Islet precursor cell (in vitro differentiated cells): Measurements from ENCODE around the gene FTO.

Source experiments
- DNase-seq: peaks from one replicate; pipeline ENCODE4 v3.0.0-alpha.2; 2018

FTO gene

GRCh38 chr16:53756275-53756996 is 52.5 kb downstream of the FTO start:
- DNase-seq = no peak

- no peak for DNase-seq
These were observed 54.1 kb downstream of the FTO start for GRCh38 chr16:53757971-53758609.

GRCh38 chr16:53761962-53762703 is 58.2 kb downstream of the FTO start:
- DNase-seq = no peak

GRCh38 chr16:53766304-53767016 is 62.5 kb downstream of the FTO start:
- DNase-seq = peak; percentile 62

GRCh38 chr16:53768167-53768566 is 64.2 kb downstream of the FTO start:
- DNase-seq = no peak

- no peak for DNase-seq
These were observed 64.6 kb downstream of the FTO start for GRCh38 chr16:53768593-53768992.

GRCh38 chr16:53769185-53769584 is 65.2 kb downstream of the FTO start:
- no peak for DNase-seq

- peak; percentile 62 for DNase-seq
These were observed 65.8 kb downstream of the FTO start for GRCh38 chr16:53769787-53770186.

GRCh38 chr16:53770641-53771040 is 66.7 kb downstream of the FTO start:
- no peak for DNase-seq

GRCh38 chr16:53771655-53772497 is 67.9 kb downstream of the FTO start:
- no peak for DNase-seq

GRCh38 chr16:53773150-53773846 is 69.3 kb downstream of the FTO start:
- DNase-seq = peak; percentile 69

- DNase-seq = no peak
These were observed 69.9 kb downstream of the FTO start for GRCh38 chr16:53773881-53774280.

- no peak for DNase-seq
These were observed 71.3 kb downstream of the FTO start for GRCh38 chr16:53775106-53775820.

GRCh38 chr16:53775821-53776431 is 72.0 kb downstream of the FTO start:
- DNase-seq = peak; percentile 82

GRCh38 chr16:53779186-53779585 is 75.2 kb downstream of the FTO start:
- DNase-seq = no peak

- DNase-seq = peak; percentile 77
These were observed 76.1 kb downstream of the FTO start for GRCh38 chr16:53780051-53780450.

- no peak for DNase-seq
These were observed 77.2 kb downstream of the FTO start for GRCh38 chr16:53781023-53781605.

GRCh38 chr16:53782148-53782547 is 78.2 kb downstream of the FTO start:
- no peak for DNase-seq

GRCh38 chr16:53784291-53784690 is 80.3 kb downstream of the FTO start:
- DNase-seq = peak; percentile 67

GRCh38 chr16:53785044-53785443 is 81.1 kb downstream of the FTO start:
- no peak for DNase-seq
